H1 (cell line): ENCODE results near the gene MRPS35. TPM values are rescaled to one million over a fixed set of nuclear protein-coding genes. Genes with fewer than 3 reads are reported as not detected.

Experiments
- CTCF ChIA-PET: fragments of 300-600 bp; sonication (Branson Sonifier 250); formaldehyde crosslinking; loops from one replicate; lab custom pipeline; 2021; ENCODE audit not compliant: partially characterized antibody; lab: Charles Lee
- POLR2A ChIA-PET: fragments of 300-600 bp; sonication (Branson Sonifier 250); formaldehyde crosslinking; loops from one replicate; lab custom pipeline; 2021; ENCODE audit warnings: inconsistent platforms; ENCODE audit not compliant: partially characterized antibody; lab: Charles Lee
- DNase-seq, 2 experiments: peaks; one replicate each; pipeline versions ENCODE4 v3.0.0 to v3.0.0-alpha.2; 2010 to 2022; ENCODE audit warnings: low spot score in 2 of 2, low read depth in 1 of 2, mixed read lengths in 1 of 2
- FAIRE-seq: peaks from 2 replicates; lab custom pipeline; 2011; peaks lifted over from hg19 to GRCh38; lab: Jason Lieb, UNC
- H2AFZ ChIP-seq: 2 replicates; pipeline ENCODE4 v1.8.1; 2012; ENCODE audit warnings: low read length, inconsistent platforms
- H2AK5ac ChIP-seq: 2 replicates; pipeline ENCODE4 v1.6.1; 2013; ENCODE audit warnings: low read depth, low read length
- H2BK120ac ChIP-seq: replicated peaks from 2 replicates; pipeline ENCODE3; 2013; ENCODE audit warnings: low read depth, low read length, inconsistent platforms
- H2BK12ac ChIP-seq: 2 replicates; pipeline ENCODE4 v1.6.1; 2013; ENCODE audit warnings: low read depth, low read length
- H2BK15ac ChIP-seq: 2 replicates; pipeline ENCODE4 v1.6.1; 2013; ENCODE audit warnings: low read length
- H2BK20ac ChIP-seq: 2 replicates; pipeline ENCODE4 v1.6.1; 2013; ENCODE audit warnings: low read length
- H2BK5ac ChIP-seq: 2 replicates; pipeline ENCODE4 v1.6.1; 2013; ENCODE audit warnings: low read depth, low read length
- H3K14ac ChIP-seq: 2 replicates; pipeline ENCODE4 v1.6.1; 2013; ENCODE audit warnings: inconsistent platforms; ENCODE audit not compliant: insufficient read length
- H3K18ac ChIP-seq: 2 replicates; pipeline ENCODE4 v1.6.1; 2013; ENCODE audit warnings: low read length; ENCODE audit errors: extremely low read depth
- H3K23ac ChIP-seq: 2 replicates; pipeline ENCODE4 v1.6.1; 2013; ENCODE audit warnings: inconsistent platforms; ENCODE audit not compliant: insufficient read length
- H3K23me2 ChIP-seq: 2 replicates; pipeline ENCODE4 v1.6.1; 2013; ENCODE audit warnings: low read depth, low read length
- H3K27ac ChIP-seq: 2 replicates; pipeline ENCODE4 v1.6.1; 2011; ENCODE audit warnings: low read depth, low read length, inconsistent platforms
- H3K27me3 ChIP-seq, 4 experiments: replicated peaks in 1 of 4; 1 replicate in 1 of 4; 2 replicates in 3 of 4; pipeline versions ENCODE4 v1.6.1 to v1.8.1; 2011 to 2013; ENCODE audit warnings: low read length in 3 of 4, mild to moderate bottlenecking in 3 of 4, inconsistent platforms in 2 of 4, mixed read lengths in 2 of 4, moderate library complexity in 1 of 4; ENCODE audit not compliant: control insufficient read depth in 3 of 4, insufficient read depth in 3 of 4; ENCODE audit errors: extremely low read depth in 1 of 4
- H3K36me3 ChIP-seq, 4 experiments: 2 replicates each; pipeline versions ENCODE4 v1.6.1 to v1.8.1; 2011 to 2013; ENCODE audit warnings: mild to moderate bottlenecking in 4 of 4, low read length in 3 of 4, moderate library complexity in 2 of 4, control low read depth in 1 of 4, inconsistent platforms in 1 of 4; ENCODE audit not compliant: insufficient read depth in 4 of 4, control insufficient read depth in 2 of 4
- H3K4ac ChIP-seq: replicated peaks from 2 replicates; pipeline ENCODE3; 2013; ENCODE audit warnings: low read length, low read depth, mixed read lengths, inconsistent platforms; ENCODE audit not compliant: insufficient read length
- H3K4me1 ChIP-seq, 4 experiments: replicated peaks in 1 of 4; 1 replicate in 1 of 4; 2 replicates in 3 of 4; pipeline versions ENCODE4 v1.6.1 to v1.8.1; 2011 to 2013; ENCODE audit warnings: low read length in 3 of 4, inconsistent platforms in 2 of 4, mixed read lengths in 1 of 4; ENCODE audit not compliant: insufficient read depth in 4 of 4, control insufficient read depth in 3 of 4
- H3K4me2 ChIP-seq, 2 experiments: 2 replicates each; pipeline versions ENCODE4 v1.6.1 to v1.8.1; 2011 to 2013; ENCODE audit warnings: low read depth in 2 of 2, low read length in 2 of 2, control low read depth in 1 of 2, inconsistent platforms in 1 of 2, mild to moderate bottlenecking in 1 of 2; ENCODE audit not compliant: insufficient read depth in 1 of 2
- H3K4me3 ChIP-seq, 4 experiments: fragments of 200-600, 300-600 bp in 1 of 4; sonication (generic), shearing (Covaris generic), sonication (Bioruptor Twin) in 1 of 4; 2 replicates each; pipeline versions ENCODE4 v1.5.1 to v1.8.1; 2011 to 2016; ENCODE audit warnings: low read length in 4 of 4, low read depth in 3 of 4, control low read depth in 2 of 4, inconsistent platforms in 2 of 4, mild to moderate bottlenecking in 2 of 4, mixed read lengths in 1 of 4, moderate library complexity in 1 of 4; ENCODE audit not compliant: insufficient read depth in 2 of 4; ENCODE audit errors: extremely low read depth in 1 of 4
- H3K56ac ChIP-seq: replicated peaks from 2 replicates; pipeline ENCODE3; 2013; ENCODE audit warnings: low read depth, mild to moderate bottlenecking, mixed read lengths, low read length, inconsistent platforms; ENCODE audit not compliant: insufficient read length
- H3K79me1 ChIP-seq: 2 replicates; pipeline ENCODE4 v1.6.1; 2013; ENCODE audit warnings: low read depth, low read length, control low read depth
- H3K79me2 ChIP-seq, 2 experiments: 2 replicates each; pipeline versions ENCODE4 v1.6.1 to v1.8.1; 2012 to 2013; ENCODE audit warnings: low read length in 2 of 2, mild to moderate bottlenecking in 2 of 2, inconsistent platforms in 1 of 2; ENCODE audit not compliant: insufficient read depth in 2 of 2, control insufficient read depth in 1 of 2
- H3K9ac ChIP-seq, 4 experiments: replicated peaks in 1 of 4; 1 replicate in 1 of 4; 2 replicates in 3 of 4; pipeline versions ENCODE4 v1.6.1 to v1.8.1; 2011 to 2013; ENCODE audit warnings: low read depth in 3 of 4, low read length in 3 of 4, control low read depth in 2 of 4, mild to moderate bottlenecking in 2 of 4, moderate library complexity in 2 of 4, inconsistent platforms in 1 of 4; ENCODE audit errors: extremely low read depth in 1 of 4
- H3K9me3 ChIP-seq, 2 experiments: 2 replicates each; pipeline versions ENCODE4 v1.6.1 to v1.8.1; 2012 to 2013; ENCODE audit warnings: mild to moderate bottlenecking in 2 of 2, moderate library complexity in 2 of 2, control low read depth in 1 of 2, inconsistent platforms in 1 of 2, low read depth in 1 of 2, low read length in 1 of 2, mixed read lengths in 1 of 2; ENCODE audit not compliant: insufficient read depth in 2 of 2
- H4K20me1 ChIP-seq, 2 experiments: replicated peaks in 1 of 2; 2 replicates each; pipeline versions ENCODE3 to v1.8.1; 2011 to 2013; ENCODE audit warnings: inconsistent platforms in 2 of 2, low read length in 2 of 2, mild to moderate bottlenecking in 1 of 2; ENCODE audit not compliant: insufficient read depth in 2 of 2, control insufficient read depth in 1 of 2
- H4K5ac ChIP-seq: 2 replicates; pipeline ENCODE4 v1.6.1; 2013; ENCODE audit warnings: low read length, low read depth, mixed read lengths, inconsistent platforms; ENCODE audit not compliant: insufficient read length
- H4K8ac ChIP-seq: 2 replicates; pipeline ENCODE4 v1.8.0; 2013; ENCODE audit warnings: mild to moderate bottlenecking, moderate library complexity, low read length, inconsistent platforms; ENCODE audit not compliant: insufficient read depth; ENCODE audit errors: extremely low read depth
- H4K91ac ChIP-seq: replicated peaks from 2 replicates; pipeline ENCODE3; 2013; ENCODE audit warnings: low read length, mixed read lengths, inconsistent platforms; ENCODE audit not compliant: insufficient read length
- CBX8 ChIP-seq: fragments of 300-800, 300-1000 bp; sonication (generic); IDR thresholded peaks from 2 replicates; pipeline ENCODE4 v1.7.1; 2016; ENCODE audit warnings: low read depth, low read length, borderline replicate concordance
- EGR1 ChIP-seq: IDR thresholded peaks from 2 replicates; pipeline ENCODE4 v1.6.1; 2011; ENCODE audit warnings: low read depth, low read length, borderline replicate concordance
- SIRT6 ChIP-seq: IDR thresholded peaks from one replicate; pipeline ENCODE4 v1.7.1; 2012; ENCODE audit warnings: low read length, inconsistent platforms
- SIX5 ChIP-seq: IDR thresholded peaks from 2 replicates; pipeline ENCODE4 v1.6.1; 2011; ENCODE audit warnings: mild to moderate bottlenecking, low read depth, low read length
- TCF12 ChIP-seq: IDR thresholded peaks from 2 replicates; pipeline ENCODE4 v1.6.1; 2011; ENCODE audit warnings: low read depth, mild to moderate bottlenecking, low read length
- WGBS, 2 experiments: shearing (Covaris generic) in 1 of 2; methylation state at CpG; one replicate each; pipeline versions ENCODE4 v1.1.6 to v1.1.7; 2013 to 2015; ENCODE audit warnings: low lambda C conversion rate in 2 of 2, mixed read lengths in 2 of 2, inconsistent platforms in 1 of 2, low coverage in 1 of 2, missing lambda C conversion rate in 1 of 2; ENCODE audit not compliant: insufficient replicate concordance in 2 of 2, insufficient coverage in 1 of 2, insufficient read length in 1 of 2; ENCODE audit errors: extremely low coverage in 1 of 2, missing lambda C conversion rate in 1 of 2; 5-methylcytosine and 5-hydroxymethylcytosine counted together
- polyA plus RNA-seq, 7 experiments: library from polyadenylated mRNA; depleted of rRNA in 3 of 7; stranded (reverse) in 5 of 7; unstranded in 2 of 7; fragments of >200 nt in 5 of 7; fragments of 200-250 nt in 2 of 7; gene quantifications; 1 replicate in 5 of 7; 2 replicates in 1 of 7; 4 replicates in 1 of 7; pipeline versions ENCODE4 v1.2.1 to v1.2.3, GENCODE V29; 2011 to 2013; ENCODE audit warnings: missing spikeins in 2 of 7, mixed read lengths in 2 of 7
- total RNA-seq: library from RNA; stranded (reverse); fragmentation: NEBNext Ultra II Directional; extraction: Animal tissue kit (Norgen Biotek cat#: 25700); gene quantifications from 2 replicates; pipeline ENCODE4 v1.2.1, GENCODE V29; 2021

The MRPS35 gene
- total and polyA plus RNA-seq, 2 of the 8 experiments (the other 6 are each of a cell fraction or from before 2014, with no cell fraction given) = 26.8 to 47.9 TPM

GRCh38 chr12:27693403-27693802 is 17.2 kb upstream of the MRPS35 start:
- no peak overlapping the region for H3K56ac ChIP-seq
- no peak overlapping the region for H2BK15ac ChIP-seq
- H3K4me3 ChIP-seq = no peak overlapping the region
- H3K4me1 ChIP-seq = no peaks in the 10 kb centered on the region
- H4K5ac ChIP-seq = no peak overlapping the region
- H2BK120ac ChIP-seq = no peak overlapping the region
- ChIA-PET CTCF (interaction anchor here (0.8 kb wide), 1 partner anchor 295 kb away, joined by 3 read pairs; no protein-coding TSS in a partner anchor), POLR2A (no interaction called here)
- 92% methylated on average over 2 of the region's 2 CpGs; no CpG with 5 or more reads in 1 of the 2 experiments for WGBS, 2 experiments
- H3K18ac ChIP-seq = no peak overlapping the region
- H3K79me1 ChIP-seq = no peaks in the 10 kb centered on the region
- H3K9me3 ChIP-seq = no peaks in the 10 kb centered on the region
- no peak overlapping the region for H4K91ac ChIP-seq
- H3K27ac ChIP-seq = no peak overlapping the region
- TF ChIP-seq SIX5 (no peak), EGR1 (no peak), SIRT6 (no peak), TCF12 (no peak), CBX8 (no peak)
- no peak overlapping the region for H4K8ac ChIP-seq
- DNase-seq (no peak), FAIRE-seq (no peak)
- H3K79me2 ChIP-seq = no peaks in the 10 kb centered on the region
- peaks cover 0 to 4% (median 3%) of the 10 kb centered on the region in 4 experiments; a peak in 3 of 8 replicates for H3K36me3 ChIP-seq
- no peak overlapping the region for H2AFZ ChIP-seq
- H4K20me1 ChIP-seq = peaks cover 0 to 2% of the 10 kb centered on the region in 2 experiments
- no peak overlapping the region for H2BK5ac ChIP-seq
- no peaks in the 10 kb centered on the region for H3K27me3 ChIP-seq
- H3K9ac ChIP-seq = no peak overlapping the region
- H3K4ac ChIP-seq = no peak overlapping the region
- H3K4me2 ChIP-seq = no peak overlapping the region
- no peaks in the 10 kb centered on the region for H3K23me2 ChIP-seq
- H3K14ac ChIP-seq = no peak overlapping the region
- no peak overlapping the region for H2BK12ac ChIP-seq
- no peak overlapping the region for H2AK5ac ChIP-seq
- H3K23ac ChIP-seq = no peak overlapping the region
- no peak overlapping the region for H2BK20ac ChIP-seq
